ENCODE data around the gene SLC12A1. TPM values are rescaled to one million over a fixed set of nuclear protein-coding genes. Genes with fewer than 3 reads are reported as not detected.

The SLC12A1 gene
- total and polyA plus RNA-seq, 11 donors, result not detected

GRCh38 chr15:48178648-48178931 lies 27.5 kb upstream of the SLC12A1 start:
- Histone ChIP-seq H3K27ac (peak overlapping the region in 1 of 12 donors; percentile 82), H3K9me3 (peaks cover 0 to 7% (median 0%) of the 10 kb centered on the region in 12 donors), H3K4me1 (peaks cover 0 to 16% (median 7%) of the 10 kb centered on the region in 12 donors), H3K4me3 (peak overlapping the region; percentile 52 to 72 (median 65)), H3K36me3 (no peaks in the 10 kb centered on the region), H3K27me3 (peaks cover 0 to 20% (median 0%) of the 10 kb centered on the region in 9 donors)
- no peak for DNase-seq
- no peak for ATAC-seq
- intact Hi-C loops (cut with DNase I), result no loop called here
- WGBS, 4 donors, result 78 to 94% (median 83%) methylated on average over 1 of the region's 1 CpG
- TF ChIP-seq CTCF (IDR thresholded peaks at IDR 0.05) (no peak), POLR2A (IDR thresholded peaks at IDR 0.05) (no peak)

GRCh38 chr15:48182749-48183148 lies 23.4 kb upstream of the SLC12A1 start:
- H3K4me3 ChIP-seq, result no peak overlapping the region
- TF ChIP-seq POLR2A (IDR thresholded peaks at IDR 0.05) (no peak), CTCF (IDR thresholded peaks at IDR 0.05) (no peak)
- no peaks in the 10 kb centered on the region for H3K9me3 ChIP-seq
- WGBS, 4 donors, result 42 to 58% (median 48%) methylated on average over 2 of the region's 2 CpGs
- H3K4me1 ChIP-seq, result peaks cover 0 to 9% (median 0%) of the 10 kb centered on the region in 12 donors
- H3K27ac ChIP-seq, result no peak overlapping the region
- ATAC-seq (no peak), DNase-seq (no peak)
- H3K27me3 ChIP-seq, result peaks cover 0 to 20% (median 0%) of the 10 kb centered on the region in 9 donors
- intact Hi-C loops (cut with DNase I), result no loop called here
- H3K36me3 ChIP-seq, result no peaks in the 10 kb centered on the region

GRCh38 chr15:48185529-48185928 lies 20.6 kb upstream of the SLC12A1 start:
- Histone ChIP-seq H3K4me1 (no peaks in the 10 kb centered on the region), H3K36me3 (no peaks in the 10 kb centered on the region), H3K27me3 (peaks cover 0 to 7% (median 0%) of the 10 kb centered on the region in 9 donors), H3K4me3 (no peak overlapping the region), H3K9me3 (no peaks in the 10 kb centered on the region), H3K27ac (no peak overlapping the region)
- WGBS, 4 donors, result 73 to 79% (median 78%) methylated on average over 3 of the region's 3 CpGs
- ATAC-seq, result no peak
- DNase-seq, result no peak
- intact Hi-C loops (cut with DNase I), result no loop called here
- TF ChIP-seq CTCF (IDR thresholded peaks at IDR 0.05), result no peak
- TF ChIP-seq POLR2A (IDR thresholded peaks at IDR 0.05), result no peak

- WGBS, 4 donors, result 93 to 95% (median 95%) methylated on average over 3 of the region's 3 CpGs
- no peaks in the 10 kb centered on the region for H3K9me3 ChIP-seq
- DNase-seq (no peak), ATAC-seq (no peak)
- H3K36me3 ChIP-seq, result no peaks in the 10 kb centered on the region
- H3K4me1 ChIP-seq, result peaks cover 0 to 2% (median 0%) of the 10 kb centered on the region in 12 donors
- TF ChIP-seq CTCF (IDR thresholded peaks at IDR 0.05) (no peak), POLR2A (IDR thresholded peaks at IDR 0.05) (no peak)
- intact Hi-C loops (cut with DNase I), result no loop called here
- H3K27me3 ChIP-seq, result peaks cover 0 to 7% (median 0%) of the 10 kb centered on the region in 9 donors
- H3K27ac ChIP-seq, result no peak overlapping the region
- H3K4me3 ChIP-seq, result no peak overlapping the region
These were observed 19.8 kb upstream of the SLC12A1 start for GRCh38 chr15:48186271-48186670.

Measured in heart left ventricle (tissue), 16 donors.